ENCODE data around the gene UGT1A10.
"Not testable (repeated sequence)": the region's sequence is repeated elsewhere in the genome, so short reads cannot be mapped to it uniquely, and the experiment has no call there.

The UGT1A10 gene

GRCh38 chr2:233746475-233747282 is 110.4 kb downstream of the UGT1A10 start:
- TF ChIP-seq CTCF (IDR thresholded peaks at IDR 0.05; ENCODE audit: low read depth, low read length): no peak
- no peak for DNase-seq (ENCODE audit: extremely low read depth, low read depth)

- DNase-seq (ENCODE audit: extremely low read depth, low read depth): no peak
- TF ChIP-seq CTCF (IDR thresholded peaks at IDR 0.05; ENCODE audit: low read depth, low read length): no peak
Observed at GRCh38 chr2:233747283-233747544, 111.0 kb downstream of the UGT1A10 start.

- not testable (repeated sequence) for DNase-seq (ENCODE audit: extremely low read depth, low read depth)
Observed at GRCh38 chr2:233750689-233751088, 114.4 kb downstream of the UGT1A10 start.

- DNase-seq (ENCODE audit: extremely low read depth, low read depth): not testable (repeated sequence)
Observed at GRCh38 chr2:233751212-233752009, 115.2 kb downstream of the UGT1A10 start.

GRCh38 chr2:233754872-233755611 is 118.8 kb downstream of the UGT1A10 start:
- DNase-seq (ENCODE audit: extremely low read depth, low read depth): no peak
- no peak for TF ChIP-seq CTCF (IDR thresholded peaks at IDR 0.05; ENCODE audit: low read depth, low read length)

GRCh38 chr2:233756429-233757081 is 120.3 kb downstream of the UGT1A10 start:
- DNase-seq (ENCODE audit: extremely low read depth, low read depth): no peak
- no peak for TF ChIP-seq CTCF (IDR thresholded peaks at IDR 0.05; ENCODE audit: low read depth, low read length)

- DNase-seq (ENCODE audit: extremely low read depth, low read depth): no peak
- no peak for TF ChIP-seq CTCF (IDR thresholded peaks at IDR 0.05; ENCODE audit: low read depth, low read length)
Observed at GRCh38 chr2:233758141-233758540, 121.9 kb downstream of the UGT1A10 start.

- no peak for TF ChIP-seq CTCF (IDR thresholded peaks at IDR 0.05; ENCODE audit: low read depth, low read length)
- no peak for DNase-seq (ENCODE audit: extremely low read depth, low read depth)
Observed at GRCh38 chr2:233758849-233759248, 122.6 kb downstream of the UGT1A10 start.
